HG03280 (cell line): ENCODE data around the gene FITM1.

Experiments
- ATAC-seq: cut with Tn5 transposase; IDR thresholded peaks from one replicate; pipeline ENCODE4 v1.9.1; 2021; ENCODE audit warnings: mild to moderate bottlenecking, moderate library complexity; ENCODE audit not compliant: unreplicated experiment

FITM1 gene

GRCh38 chr14:24130380-24130716, at the start of gene FITM1:
TSS of gene FITM1 (plus strand) at chr14:24130659. CDS start at chr14:24131564, 905 bp downstream.
- ATAC-seq: no peak

- ATAC-seq: peak; percentile 79
These were observed 49.3 kb upstream of the FITM1 start for GRCh38 chr14:24080888-24081738.

- ATAC-seq: no peak
These were observed 48.7 kb upstream of the FITM1 start for GRCh38 chr14:24081739-24082211.

GRCh38 chr14:24082411-24083080, 47.9 kb upstream of the FITM1 start:
- ATAC-seq: no peak

GRCh38 chr14:24083462-24083861, 47.0 kb upstream of the FITM1 start:
- no peak for ATAC-seq

GRCh38 chr14:24084440-24084839, 46.0 kb upstream of the FITM1 start:
- ATAC-seq: no peak

- no peak for ATAC-seq
These were observed 45.2 kb upstream of the FITM1 start for GRCh38 chr14:24085215-24085614.

GRCh38 chr14:24086193-24086955, 44.1 kb upstream of the FITM1 start:
- ATAC-seq: no peak

GRCh38 chr14:24087004-24087403, 43.5 kb upstream of the FITM1 start:
- ATAC-seq: no peak

- no peak for ATAC-seq
These were observed 42.4 kb upstream of the FITM1 start for GRCh38 chr14:24088095-24088494.

- no peak for ATAC-seq
These were observed 40.6 kb upstream of the FITM1 start for GRCh38 chr14:24089890-24090289.

GRCh38 chr14:24092110-24092504, 38.4 kb upstream of the FITM1 start:
- no peak for ATAC-seq

GRCh38 chr14:24092505-24093206, 37.8 kb upstream of the FITM1 start:
- ATAC-seq: no peak

- no peak for ATAC-seq
These were observed 37.1 kb upstream of the FITM1 start for GRCh38 chr14:24093207-24093900.

GRCh38 chr14:24093901-24094840, 36.3 kb upstream of the FITM1 start, which contains the start of gene PCK2:
TSS of gene PCK2 (plus strand) at chr14:24094311. CDS start at chr14:24094406, 95 bp downstream.
- ATAC-seq: peak; percentile 55

GRCh38 chr14:24094841-24095270, 35.6 kb upstream of the FITM1 start:
- ATAC-seq: no peak

GRCh38 chr14:24095271-24096068, 35.0 kb upstream of the FITM1 start:
- peak; percentile 53 for ATAC-seq

GRCh38 chr14:24096545-24097181, 33.8 kb upstream of the FITM1 start:
- ATAC-seq: no peak
